HCT116 (cell line): ENCODE measurements around the gene SMYD3. TPM values are rescaled to one million over a fixed set of nuclear protein-coding genes. Genes with fewer than 3 reads are reported as not detected.

Source experiments
- ATAC-seq: fragments of 200-7000 bp; cut with Tn5 transposase; 2 replicates; pipeline ENCODE4 v1.9.1; 2020; ENCODE audit warnings: mild to moderate bottlenecking, moderate library complexity
- BruUV-seq: library from RNA; stranded (reverse); fragments of 400-500 nt; replicated peaks from 2 replicates; lab custom pipeline; 2021; lab: Mats Ljungman, UMichigan
- CTCF ChIA-PET: fragments of 300-600 bp; sonication (Branson Sonifier 250); formaldehyde crosslinking; loops from one replicate; lab custom pipeline; 2021; ENCODE audit warnings: antibody characterized with exemption; lab: Charles Lee
- POLR2A ChIA-PET: fragments of 300-600, 350-600 bp; sonication (Branson Sonifier 250); formaldehyde crosslinking; loops from one replicate; lab custom pipeline; 2021; ENCODE audit warnings: antibody characterized with exemption; lab: Charles Lee
- RAD21 ChIA-PET, 2 experiments: fragments of 300-600 bp; sonication (Branson Sonifier 250); formaldehyde crosslinking; loops; one replicate each; lab custom pipeline; 2023; ENCODE audit warnings: low total read pairs in 2 of 2; ENCODE audit not compliant: uncharacterized antibody in 2 of 2, unreplicated experiment in 2 of 2, low non-redundant PET in 1 of 2; lab: Charles Lee
- DNase-seq: peaks from one replicate; pipeline ENCODE4 v3.0.0-alpha.2; 2010; ENCODE audit warnings: low read depth, low spot score
- H2AFZ ChIP-seq: fragments of 200-600 bp; shearing (Covaris generic), sonication (generic); 2 replicates; pipeline ENCODE4 v1.6.1; 2017; ENCODE audit warnings: low read depth, mixed run types, mixed read lengths, antibody characterized with exemption, low read length; ENCODE audit not compliant: poor library complexity, severe bottlenecking
- H3K27ac ChIP-seq: 2 replicates; pipeline ENCODE4 v1.5.1; 2012; ENCODE audit warnings: low read depth, low read length
- H3K27me3 ChIP-seq: fragments of 200-600 bp; sonication (generic); 2 replicates; pipeline ENCODE4 v1.6.1; 2016; ENCODE audit warnings: mixed run types, low read length, mixed read lengths; ENCODE audit not compliant: insufficient read depth
- H3K36me3 ChIP-seq, 2 experiments: fragments of 200-500 bp in 1 of 2; fragments of 200-600 bp in 1 of 2; sonication (Bioruptor generic) in 1 of 2; sonication (generic) in 1 of 2; 2 replicates each; pipeline versions ENCODE4 v1.5.1 to v1.6.1; 2014 to 2016; ENCODE audit warnings: low read length in 2 of 2, inconsistent platforms in 1 of 2, mixed read lengths in 1 of 2, mixed run types in 1 of 2; ENCODE audit not compliant: insufficient read depth in 2 of 2, control insufficient read depth in 1 of 2
- H3K4me1 ChIP-seq, 2 experiments: fragments of 200-600 bp in 1 of 2; sonication (generic) in 1 of 2; 2 replicates each; pipeline versions ENCODE4 v1.5.1 to v1.6.1; 2012 to 2017; ENCODE audit warnings: low read length in 2 of 2, inconsistent platforms in 1 of 2, mild to moderate bottlenecking in 1 of 2, mixed read lengths in 1 of 2, mixed run types in 1 of 2, moderate library complexity in 1 of 2; ENCODE audit not compliant: insufficient read depth in 2 of 2, control insufficient read depth in 1 of 2
- H3K4me2 ChIP-seq: fragments of 200-600 bp; sonication (generic); 2 replicates; pipeline ENCODE4 v1.6.1; 2017; ENCODE audit warnings: mixed run types, low read length, mixed read lengths
- H3K4me3 ChIP-seq, 2 experiments: fragments of 200-600 bp in 1 of 2; sonication (generic) in 1 of 2; replicated peaks in 1 of 2; 2 replicates each; pipeline ENCODE4 v1.5.1; 2011 to 2016; ENCODE audit warnings: low read length in 2 of 2, control low read depth in 1 of 2, low read depth in 1 of 2, mild to moderate bottlenecking in 1 of 2, mixed read lengths in 1 of 2, mixed run types in 1 of 2
- H3K79me2 ChIP-seq: fragments of 200-600 bp; sonication (generic); 2 replicates; pipeline ENCODE4 v1.6.1; 2017; ENCODE audit warnings: mild to moderate bottlenecking, mixed run types, low read length, moderate library complexity, mixed read lengths; ENCODE audit not compliant: insufficient read depth
- H3K9ac ChIP-seq: fragments of 200-600 bp; sonication (generic); 2 replicates; pipeline ENCODE4 v1.6.1; 2016; ENCODE audit warnings: low read length, mixed read lengths
- H3K9me2 ChIP-seq: fragments of 200-600 bp; sonication (generic), shearing (Covaris generic); 2 replicates; pipeline ENCODE4 v1.6.1; 2017; ENCODE audit warnings: mixed run types, mild to moderate bottlenecking, moderate library complexity; ENCODE audit not compliant: insufficient read depth
- H3K9me3 ChIP-seq, 2 experiments: fragments of 200-500 bp in 1 of 2; fragments of 200-600 bp in 1 of 2; sonication (Bioruptor generic) in 1 of 2; sonication (generic) in 1 of 2; 2 replicates each; pipeline ENCODE4 v1.6.1; 2014 to 2017; ENCODE audit warnings: low read length in 2 of 2, mixed read lengths in 2 of 2, inconsistent platforms in 1 of 2, low read depth in 1 of 2, mild to moderate bottlenecking in 1 of 2, mixed run types in 1 of 2, moderate library complexity in 1 of 2; ENCODE audit not compliant: control insufficient read depth in 1 of 2, insufficient read depth in 1 of 2
- H4K20me1 ChIP-seq: fragments of 200-600 bp; sonication (generic), shearing (Covaris generic); 2 replicates; pipeline ENCODE4 v1.6.1; 2017; ENCODE audit warnings: mixed run types, mild to moderate bottlenecking, moderate library complexity; ENCODE audit not compliant: insufficient read depth
- CBX3 ChIP-seq: IDR thresholded peaks from 2 replicates; pipeline ENCODE4 v1.6.1; 2012; ENCODE audit warnings: low read depth
- CEBPB ChIP-seq: IDR thresholded peaks from 2 replicates; pipeline ENCODE4 v1.6.1; 2012; ENCODE audit warnings: low read depth
- EGR1 ChIP-seq: IDR thresholded peaks from 2 replicates; pipeline ENCODE4 v1.6.1; 2012; ENCODE audit warnings: low read depth
- ELF1 ChIP-seq: IDR thresholded peaks from 2 replicates; pipeline ENCODE4 v1.6.1; 2012; ENCODE audit warnings: low read depth, borderline replicate concordance
- EZH2 ChIP-seq: fragments of 200-600 bp; sonication (generic); IDR thresholded peaks from 2 replicates; pipeline ENCODE4 v1.6.1; 2017; ENCODE audit warnings: antibody characterized with exemption, mixed run types
- EZH2phosphoT487 ChIP-seq: fragments of 200-600 bp; IDR thresholded peaks from 2 replicates; pipeline ENCODE4 v1.6.1; 2018; ENCODE audit warnings: antibody characterized with exemption, borderline replicate concordance
- POLR2A ChIP-seq: IDR thresholded peaks from 2 replicates; pipeline ENCODE4 v1.7.0; 2011; ENCODE audit warnings: borderline replicate concordance; ENCODE audit not compliant: insufficient read depth, insufficient read length; ENCODE audit errors: extremely low read depth
- POLR2AphosphoS5 ChIP-seq: IDR thresholded peaks from 2 replicates; pipeline ENCODE4 v1.6.1; 2011; ENCODE audit warnings: mild to moderate bottlenecking, low read depth, low read length, moderate library complexity
- SIN3A ChIP-seq: IDR thresholded peaks from 2 replicates; pipeline ENCODE4 v1.6.1; 2012; ENCODE audit warnings: low read depth
- SRF ChIP-seq: IDR thresholded peaks from 2 replicates; pipeline ENCODE4 v1.6.1; 2012; ENCODE audit warnings: low read depth
- TCF7L2 ChIP-seq: IDR thresholded peaks from 2 replicates; pipeline ENCODE4 v1.7.0; 2011; ENCODE audit warnings: borderline replicate concordance, inconsistent platforms; ENCODE audit not compliant: insufficient read depth, insufficient read length; ENCODE audit errors: extremely low read depth
- YY1 ChIP-seq: IDR thresholded peaks from 2 replicates; pipeline ENCODE4 v1.6.1; 2011; ENCODE audit warnings: low read length, low read depth, moderate library complexity, mild to moderate bottlenecking; ENCODE audit not compliant: insufficient replicate concordance; ENCODE audit errors: extremely low read depth
- ZBTB33 ChIP-seq: IDR thresholded peaks from 2 replicates; pipeline ENCODE4 v1.6.1; 2011; ENCODE audit warnings: mild to moderate bottlenecking, low read length, moderate library complexity; ENCODE audit not compliant: insufficient replicate concordance; ENCODE audit errors: extremely low read depth
- ZNF274 ChIP-seq: fragments of 200-500 bp; sonication (Bioruptor generic); IDR thresholded peaks from 2 replicates; pipeline ENCODE4 v1.6.1; 2014; ENCODE audit warnings: mild to moderate bottlenecking, low read depth, low read length, inconsistent platforms
- intact Hi-C: fragments of 100-400 bp; cut with micrococcal nuclease; formaldehyde crosslinking; loops from 2 replicates; pipeline ENCODE4 v1.10.0; 2022
- total RNA-seq: library from RNA; stranded (reverse); gene quantifications from one replicate; pipeline ENCODE4 v1.2.1, GENCODE V29; 2021; ENCODE audit not compliant: unreplicated experiment

SMYD3 gene
- total RNA-seq, 1 experiment from 2014 or later: 33.6 TPM

DNA sequence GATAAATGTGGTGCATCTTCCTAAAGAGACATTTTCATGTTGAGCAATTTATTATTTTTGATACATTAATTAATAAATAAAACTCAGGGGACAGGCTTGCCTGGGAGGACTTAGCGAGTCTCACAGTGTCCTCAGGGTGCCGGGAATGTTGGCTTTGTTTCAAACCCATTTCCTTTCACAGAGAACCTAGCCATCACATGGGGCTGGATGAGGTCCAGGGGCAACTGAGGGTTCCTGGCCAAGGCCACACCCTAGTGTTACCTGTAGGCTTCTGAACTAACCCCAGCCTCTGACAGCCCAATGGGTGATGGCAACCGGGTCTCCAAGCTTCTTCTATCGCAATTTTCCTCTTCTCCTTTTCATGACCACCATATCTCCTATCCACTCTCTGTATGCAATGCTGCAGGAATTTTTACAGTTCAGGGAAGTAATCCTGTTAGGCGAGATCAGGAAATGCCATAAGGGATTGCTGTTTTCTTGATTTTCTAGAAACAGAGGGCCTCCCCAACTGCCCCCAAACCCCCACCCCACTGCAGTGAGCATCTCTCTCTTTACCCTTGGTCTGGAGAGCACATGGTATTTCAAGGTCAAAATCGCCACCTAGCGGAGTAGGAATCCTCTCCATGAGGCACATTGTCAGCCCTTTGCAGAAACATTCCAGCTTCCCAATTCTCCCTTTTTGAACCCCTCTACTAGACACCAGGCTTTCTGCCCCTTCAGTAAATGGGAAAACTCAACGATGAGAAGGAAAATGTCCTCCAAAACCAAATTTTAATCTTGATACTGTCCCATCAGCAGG lies 22.1 kb upstream of the SMYD3 start:
- intact Hi-C loops: no loop called here
- POLR2A ChIA-PET: no interaction called here
- no peaks in the 10 kb centered on the region for H3K36me3 ChIP-seq

DNA sequence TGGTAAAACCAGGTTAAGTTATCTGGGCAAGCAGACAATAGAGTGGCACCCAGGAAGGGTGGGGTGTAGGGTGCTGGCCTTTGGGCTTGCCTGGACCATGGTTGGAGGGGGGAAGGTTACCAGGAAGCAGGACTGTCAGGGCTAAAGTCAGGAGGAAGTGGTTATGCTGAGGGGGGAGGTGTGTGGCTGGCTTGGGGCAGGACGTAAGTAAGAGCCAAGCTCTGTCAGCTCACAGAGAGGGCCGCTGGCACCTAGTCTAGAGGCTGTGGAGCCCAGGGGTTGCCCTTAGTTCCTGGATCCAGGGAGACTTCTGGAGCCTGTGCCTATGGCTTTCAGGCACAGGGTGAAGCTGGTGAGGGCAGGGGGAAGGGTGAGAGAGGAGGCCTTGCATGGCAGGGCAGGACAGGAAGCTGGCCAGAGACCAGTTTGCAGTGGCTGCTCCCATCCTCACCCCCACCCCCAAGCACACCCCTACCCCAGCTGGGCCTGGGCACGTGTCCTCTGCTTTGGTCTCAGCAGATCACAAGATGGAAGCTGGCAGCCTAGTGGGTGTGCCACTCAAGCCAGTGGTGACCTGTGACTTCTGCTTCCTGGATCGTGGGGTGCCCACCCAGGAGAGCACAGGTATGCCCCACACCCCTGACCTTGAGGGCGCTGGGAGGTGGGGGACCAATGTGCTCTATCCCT lies 20.5 kb upstream of the SMYD3 start:
- BruUV-seq: no TSS peak
- no peak for ATAC-seq
- Histone ChIP-seq H3K27me3 (no peaks in the 10 kb centered on the region), H3K9ac (no peak overlapping the region), H3K36me3 (no peaks in the 10 kb centered on the region), H3K9me3 (0 out of 4 replicates have a peak, but pooled peaks cover 0 to 4% of the 10 kb centered on the region in 2 experiments), H3K4me3 (no peak overlapping the region), H3K9me2 (no peaks in the 10 kb centered on the region), H2AFZ (no peak overlapping the region), H3K4me2 (no peak overlapping the region), H3K27ac (no peak overlapping the region), H4K20me1 (no peaks in the 10 kb centered on the region), H3K4me1 (no peaks in the 10 kb centered on the region), H3K79me2 (no peaks in the 10 kb centered on the region)
- ChIA-PET POLR2A (interaction anchor here (0.7 kb wide), 1 partner anchor 38 kb away, joined by 3 read pairs; no protein-coding TSS in a partner anchor), CTCF (no interaction called here), RAD21 (no interaction called here)
- no peak for DNase-seq
- intact Hi-C loops: no loop called here
- no peak for TF ChIP-seq ZNF274
- TF ChIP-seq EZH2phosphoT487: no peak
- TF ChIP-seq ELF1: no peak
- TF ChIP-seq TCF7L2: no peak
- no peak for TF ChIP-seq POLR2AphosphoS5
- TF ChIP-seq ZBTB33: no peak
- TF ChIP-seq EZH2: no peak
- no peak for TF ChIP-seq EGR1
- TF ChIP-seq CEBPB: no peak
- no peak for TF ChIP-seq SIN3A
- TF ChIP-seq POLR2A: no peak
- no peak for TF ChIP-seq CBX3

More for the DNA sequence above, 22.1 kb upstream of the SMYD3 start:
- BruUV-seq: no TSS peak
- Histone ChIP-seq H2AFZ (no peak overlapping the region), H3K27ac (no peak overlapping the region)
- TF ChIP-seq SRF: no peak
- no peak for TF ChIP-seq YY1
- no peak for TF ChIP-seq ZNF274
- no peak for TF ChIP-seq CEBPB
- no peak for TF ChIP-seq EZH2
- no peak for TF ChIP-seq EGR1
- TF ChIP-seq, all 23 proteins: peak for 0
- ATAC-seq (no peak), DNase-seq (no peak)
- Histone ChIP-seq H3K9me2 (no peaks in the 10 kb centered on the region), H3K27me3 (no peaks in the 10 kb centered on the region), H4K20me1 (no peaks in the 10 kb centered on the region), H3K4me3 (no peak overlapping the region), H3K4me1 (no peaks in the 10 kb centered on the region), H3K79me2 (no peaks in the 10 kb centered on the region), H3K9me3 (0 out of 4 replicates have a peak, but pooled peaks cover 0 to 4% of the 10 kb centered on the region in 2 experiments), H3K4me2 (no peak overlapping the region), H3K9ac (no peak overlapping the region)
- RAD21 ChIA-PET: no interaction called here
- CTCF ChIA-PET: no interaction called here
